Neural crest cell (in vitro differentiated cells): ENCODE results near the gene PRSS50. TPM values are rescaled to one million over a fixed set of nuclear protein-coding genes. Genes with fewer than 3 reads are reported as not detected.

Experiments used
- DNase-seq: peaks from one replicate; pipeline ENCODE4 v3.0.0; 2021; ENCODE audit warnings: low read depth, mixed read lengths, low spot score
- H3K27ac Mint-ChIP-seq: one replicate; pipeline ENCODE4 v1.8.0; 2021; ENCODE audit warnings: mild to moderate bottlenecking, mixed read lengths; ENCODE audit not compliant: unreplicated experiment
- H3K27me3 Mint-ChIP-seq: 2 replicates; pipeline ENCODE4 v1.8.0; 2021; ENCODE audit warnings: low read depth, mild to moderate bottlenecking, mixed read lengths
- H3K36me3 Mint-ChIP-seq: 2 replicates; pipeline ENCODE4 v1.8.0; 2021; ENCODE audit warnings: low read depth, mild to moderate bottlenecking, mixed read lengths
- H3K4me1 Mint-ChIP-seq: 2 replicates; pipeline ENCODE4 v1.8.0; 2021; ENCODE audit warnings: mixed read lengths
- H3K4me3 Mint-ChIP-seq: one replicate; pipeline ENCODE4 v1.8.0; 2021; ENCODE audit warnings: mild to moderate bottlenecking, mixed read lengths
- H3K9me3 Mint-ChIP-seq: 2 replicates; pipeline ENCODE4 v1.8.0; 2021; ENCODE audit warnings: mixed read lengths
- total RNA-seq: library from RNA; stranded (reverse); gene quantifications from 2 replicates; pipeline ENCODE4 v1.2.1, GENCODE V29; 2021
- TF ChIP-seq, protein P1 (sequence below): fragments of 200-600 bp; sonication (generic); conservative IDR thresholded peaks from 2 replicates; pipeline ENCODE4 v1.5.0; 2021; ENCODE audit warnings: antibody characterized with exemption, mild to moderate bottlenecking

Gene PRSS50
- total RNA-seq, 1 donor from 2014 or later: 0.35 TPM

DNA sequence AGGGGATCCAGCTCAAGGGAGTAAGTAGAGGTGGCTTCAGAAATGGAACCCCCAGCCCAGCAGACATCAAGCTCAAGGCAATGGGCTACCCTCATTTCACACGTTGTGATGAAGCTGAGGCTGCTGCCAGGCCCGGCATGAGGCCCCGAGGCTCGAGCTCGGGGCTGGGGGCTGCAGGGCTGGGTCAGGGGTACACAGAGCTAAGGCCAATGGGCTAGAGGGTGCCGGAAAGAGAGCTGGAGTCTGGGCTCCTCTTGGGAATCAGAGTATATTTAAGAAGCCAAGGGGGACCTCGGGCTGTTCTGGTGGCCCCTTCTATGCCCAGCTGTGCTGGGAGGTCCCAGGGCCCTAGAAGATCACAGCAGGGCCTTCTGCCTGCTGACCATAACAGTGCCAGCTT, 7.4 kb downstream of the PRSS50 start:
- TF ChIP-seq, protein P1, sequence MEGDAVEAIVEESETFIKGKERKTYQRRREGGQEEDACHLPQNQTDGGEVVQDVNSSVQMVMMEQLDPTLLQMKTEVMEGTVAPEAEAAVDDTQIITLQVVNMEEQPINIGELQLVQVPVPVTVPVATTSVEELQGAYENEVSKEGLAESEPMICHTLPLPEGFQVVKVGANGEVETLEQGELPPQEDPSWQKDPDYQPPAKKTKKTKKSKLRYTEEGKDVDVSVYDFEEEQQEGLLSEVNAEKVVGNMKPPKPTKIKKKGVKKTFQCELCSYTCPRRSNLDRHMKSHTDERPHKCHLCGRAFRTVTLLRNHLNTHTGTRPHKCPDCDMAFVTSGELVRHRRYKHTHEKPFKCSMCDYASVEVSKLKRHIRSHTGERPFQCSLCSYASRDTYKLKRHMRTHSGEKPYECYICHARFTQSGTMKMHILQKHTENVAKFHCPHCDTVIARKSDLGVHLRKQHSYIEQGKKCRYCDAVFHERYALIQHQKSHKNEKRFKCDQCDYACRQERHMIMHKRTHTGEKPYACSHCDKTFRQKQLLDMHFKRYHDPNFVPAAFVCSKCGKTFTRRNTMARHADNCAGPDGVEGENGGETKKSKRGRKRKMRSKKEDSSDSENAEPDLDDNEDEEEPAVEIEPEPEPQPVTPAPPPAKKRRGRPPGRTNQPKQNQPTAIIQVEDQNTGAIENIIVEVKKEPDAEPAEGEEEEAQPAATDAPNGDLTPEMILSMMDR: no peak
- Mint-ChIP-seq H3K4me3 (no peak overlapping the region), H3K27ac (no peak overlapping the region), H3K27me3 (no peaks in the 10 kb centered on the region), H3K9me3 (no peaks in the 10 kb centered on the region), H3K36me3 (no peaks in the 10 kb centered on the region), H3K4me1 (peaks cover 5% of the 10 kb centered on the region)
- DNase-seq: no peak

DNA sequence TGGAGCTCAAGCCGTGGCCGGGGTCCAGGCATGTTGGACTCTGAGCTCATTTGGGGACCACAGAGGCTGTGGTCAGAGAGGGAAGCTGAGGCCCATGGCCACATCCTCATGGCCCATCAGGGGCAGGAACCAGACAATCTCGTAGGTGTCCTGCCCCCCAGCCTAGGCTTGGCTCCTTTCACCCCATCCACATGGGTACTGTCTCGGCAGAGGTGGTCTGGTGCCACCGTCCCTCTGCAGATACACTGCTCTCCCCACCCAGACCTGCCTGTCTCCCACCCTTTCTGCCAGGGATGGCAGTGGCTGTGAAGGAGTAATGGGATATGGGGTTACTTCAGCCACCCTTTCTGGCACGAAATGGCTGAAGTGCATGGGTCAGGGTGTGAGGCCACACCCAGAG, 7.9 kb downstream of the PRSS50 start:
- peaks cover 5% of the 10 kb centered on the region for H3K4me1 Mint-ChIP-seq
- TF ChIP-seq, protein P1: no peak
- peak overlapping the region; percentile 35 for H3K27ac Mint-ChIP-seq
- no peaks in the 10 kb centered on the region for H3K9me3 Mint-ChIP-seq
- H3K4me3 Mint-ChIP-seq: no peak overlapping the region
- no peak for DNase-seq
- no peaks in the 10 kb centered on the region for H3K36me3 Mint-ChIP-seq
- H3K27me3 Mint-ChIP-seq: no peaks in the 10 kb centered on the region

DNA sequence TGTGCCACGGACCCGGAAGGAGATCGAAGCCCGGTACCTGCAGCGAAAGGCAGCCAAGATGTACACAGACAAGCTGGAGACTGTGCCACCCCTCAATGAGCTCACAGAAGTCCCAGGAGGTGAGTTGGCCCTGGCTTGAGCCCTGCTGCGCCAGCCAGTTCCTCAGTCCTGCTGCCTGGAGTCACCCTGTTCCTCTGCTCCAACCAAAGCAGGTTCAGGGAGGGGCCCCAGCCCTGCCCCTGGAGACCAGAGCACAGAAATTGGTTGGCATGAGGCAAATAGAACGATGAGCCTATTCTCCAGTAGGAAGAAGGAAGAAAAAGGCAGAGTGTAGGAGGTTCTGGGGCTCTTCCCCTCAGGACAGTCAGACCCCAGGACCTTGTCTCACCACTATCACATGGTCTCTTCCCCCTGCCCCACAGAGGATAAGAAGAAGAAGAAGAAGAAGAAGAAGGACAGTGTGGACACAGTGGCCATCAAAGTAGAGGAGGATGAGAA, 8.5 kb downstream of the PRSS50 start:
- H3K4me1 Mint-ChIP-seq: peaks cover 5% of the 10 kb centered on the region
- H3K9me3 Mint-ChIP-seq: no peaks in the 10 kb centered on the region
- TF ChIP-seq, protein P1: no peak
- H3K36me3 Mint-ChIP-seq: no peaks in the 10 kb centered on the region
- peak overlapping the region; percentile 96 for H3K27ac Mint-ChIP-seq
- no peak for DNase-seq
- no peak overlapping the region for H3K4me3 Mint-ChIP-seq
- H3K27me3 Mint-ChIP-seq: no peaks in the 10 kb centered on the region

DNA sequence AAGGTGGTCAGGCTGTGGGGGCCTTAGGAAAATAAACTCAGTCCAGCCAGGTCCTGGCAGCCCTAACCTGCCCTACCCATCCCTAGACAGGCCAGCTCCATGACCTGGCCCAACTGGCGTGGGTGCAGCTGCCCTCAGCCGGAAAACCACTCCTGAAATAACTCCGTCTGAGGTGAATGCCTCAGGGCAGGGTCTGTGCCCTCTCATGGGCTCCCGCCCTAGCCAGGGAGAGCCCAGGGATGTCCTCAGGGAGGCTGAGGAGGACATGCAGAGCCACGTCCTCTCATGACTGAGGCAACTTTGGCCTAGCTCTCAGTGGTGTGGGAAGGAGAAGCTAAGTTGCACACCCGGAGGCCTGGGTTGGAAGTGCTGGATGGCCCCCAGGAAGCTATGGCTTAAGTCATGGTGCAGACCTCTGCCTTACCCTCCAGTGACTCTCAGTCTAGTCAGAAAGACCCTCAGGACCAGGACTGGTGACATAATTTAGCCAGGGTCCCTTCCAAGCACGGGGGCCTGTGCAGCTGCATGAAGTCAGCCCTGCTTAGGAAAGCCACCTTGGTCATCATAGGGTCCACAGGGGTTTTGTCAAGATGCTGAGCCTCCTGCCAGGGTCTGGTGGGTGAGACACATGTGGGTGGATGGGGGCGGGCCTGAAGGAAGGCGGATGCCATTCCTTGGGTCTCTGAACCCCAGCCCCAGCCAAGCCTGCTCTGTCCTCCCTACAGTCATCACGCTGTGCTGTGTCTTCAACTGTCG, 9.1 kb downstream of the PRSS50 start:
- no peak for DNase-seq
- Mint-ChIP-seq H3K27me3 (peaks cover 3% of the 10 kb centered on the region), H3K4me1 (peaks cover 5% of the 10 kb centered on the region), H3K27ac (no peak overlapping the region), H3K9me3 (no peaks in the 10 kb centered on the region), H3K36me3 (no peaks in the 10 kb centered on the region), H3K4me3 (no peak overlapping the region)
- TF ChIP-seq, protein P1: no peak

DNA sequence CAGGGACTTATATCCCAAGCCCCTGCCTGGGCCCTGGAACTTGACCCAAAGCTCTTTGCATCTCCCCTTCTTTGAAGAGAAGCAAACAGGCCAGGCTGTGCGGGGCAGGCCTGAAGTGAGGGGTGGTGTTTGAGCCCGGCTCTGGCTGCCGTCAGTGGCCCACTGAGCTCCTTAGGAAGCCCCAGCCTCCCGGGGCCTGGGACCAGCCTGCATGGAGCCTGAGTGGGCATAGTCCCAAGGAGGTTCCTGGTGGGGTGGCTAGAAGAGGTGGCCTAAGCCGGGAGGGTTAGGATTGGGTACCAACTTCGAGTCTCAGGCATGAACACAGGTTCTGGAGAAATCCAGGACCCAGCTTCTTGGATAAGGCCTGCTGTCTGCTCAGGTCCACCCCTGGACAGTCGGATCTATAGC, 10.1 kb downstream of the PRSS50 start:
- Mint-ChIP-seq H3K4me3 (no peak overlapping the region), H3K36me3 (no peaks in the 10 kb centered on the region), H3K27ac (no peak overlapping the region), H3K9me3 (no peaks in the 10 kb centered on the region), H3K27me3 (peaks cover 3% of the 10 kb centered on the region), H3K4me1 (peaks cover 5% of the 10 kb centered on the region)
- DNase-seq: no peak
- TF ChIP-seq, protein P1: no peak
